IMR-90 (cell line): Measurements from ENCODE around the gene TRIM13.
A peak's percentile ranks its signal among the peaks of the same experiment; 100 is the strongest.

ENCODE experiments used
- BHLHE40 ChIP-seq: fragments of 150-350 bp; IDR thresholded peaks from 2 replicates; pipeline ENCODE4 v1.6.1; 2016; ENCODE audit warnings: mild to moderate bottlenecking, low read depth, low read length
- CEBPB ChIP-seq: IDR thresholded peaks from 2 replicates; pipeline ENCODE4 v1.6.1; 2012; ENCODE audit warnings: low read depth, low read length, improper control_type of control experiment
- CHD1 ChIP-seq: IDR thresholded peaks from 2 replicates; pipeline ENCODE4 v1.6.1; 2012; ENCODE audit warnings: low read depth, low read length, improper control_type of control experiment
- FOS ChIP-seq: fragments of 150-350 bp; IDR thresholded peaks from 2 replicates; pipeline ENCODE4 v1.6.1; 2016; ENCODE audit warnings: low read depth, low read length
- MAFK ChIP-seq: IDR thresholded peaks from 2 replicates; pipeline ENCODE4 v1.6.1; 2012; ENCODE audit warnings: low read depth, low read length, improper control_type of control experiment
- MAZ ChIP-seq: IDR thresholded peaks from 2 replicates; pipeline ENCODE4 v1.6.1; 2012; ENCODE audit warnings: low read depth, mild to moderate bottlenecking, low read length, improper control_type of control experiment, moderate library complexity, borderline replicate concordance
- MXI1 ChIP-seq: IDR thresholded peaks from 2 replicates; pipeline ENCODE4 v1.6.1; 2012; ENCODE audit warnings: low read depth, mild to moderate bottlenecking, low read length, moderate library complexity, borderline replicate concordance
- POLR2A ChIP-seq: IDR thresholded peaks from 2 replicates; pipeline ENCODE4 v1.6.1; 2012; ENCODE audit warnings: mild to moderate bottlenecking, low read depth, low read length
- RAD21 ChIP-seq: IDR thresholded peaks from 2 replicates; pipeline ENCODE4 v1.6.1; 2012; ENCODE audit warnings: low read length, improper control_type of control experiment
- RCOR1 ChIP-seq: IDR thresholded peaks from 2 replicates; pipeline ENCODE4 v1.6.1; 2012; ENCODE audit warnings: mild to moderate bottlenecking, low read length, improper control_type of control experiment; ENCODE audit not compliant: insufficient replicate concordance
- RFX5 ChIP-seq: IDR thresholded peaks from 2 replicates; pipeline ENCODE4 v1.8.0; 2012; ENCODE audit warnings: low read depth, mild to moderate bottlenecking, low read length, moderate library complexity
- SMC3 ChIP-seq: fragments of 150-350 bp; IDR thresholded peaks from 2 replicates; pipeline ENCODE4 v1.6.1; 2016; ENCODE audit warnings: low read depth, mild to moderate bottlenecking, antibody characterized with exemption, low read length, moderate library complexity
- TF ChIP-seq, protein P1 (sequence below): conservative IDR thresholded peaks from 2 replicates; pipeline ENCODE4 v1.5.1; 2012; ENCODE audit warnings: mild to moderate bottlenecking, low read depth, low read length, improper control_type of control experiment
- TF ChIP-seq, protein P2 (sequence below): fragments of 150-350 bp; IDR thresholded peaks from 2 replicates; pipeline ENCODE4 v1.6.1; 2017; ENCODE audit warnings: mild to moderate bottlenecking, antibody characterized with exemption, low read length, low read depth

DNA sequence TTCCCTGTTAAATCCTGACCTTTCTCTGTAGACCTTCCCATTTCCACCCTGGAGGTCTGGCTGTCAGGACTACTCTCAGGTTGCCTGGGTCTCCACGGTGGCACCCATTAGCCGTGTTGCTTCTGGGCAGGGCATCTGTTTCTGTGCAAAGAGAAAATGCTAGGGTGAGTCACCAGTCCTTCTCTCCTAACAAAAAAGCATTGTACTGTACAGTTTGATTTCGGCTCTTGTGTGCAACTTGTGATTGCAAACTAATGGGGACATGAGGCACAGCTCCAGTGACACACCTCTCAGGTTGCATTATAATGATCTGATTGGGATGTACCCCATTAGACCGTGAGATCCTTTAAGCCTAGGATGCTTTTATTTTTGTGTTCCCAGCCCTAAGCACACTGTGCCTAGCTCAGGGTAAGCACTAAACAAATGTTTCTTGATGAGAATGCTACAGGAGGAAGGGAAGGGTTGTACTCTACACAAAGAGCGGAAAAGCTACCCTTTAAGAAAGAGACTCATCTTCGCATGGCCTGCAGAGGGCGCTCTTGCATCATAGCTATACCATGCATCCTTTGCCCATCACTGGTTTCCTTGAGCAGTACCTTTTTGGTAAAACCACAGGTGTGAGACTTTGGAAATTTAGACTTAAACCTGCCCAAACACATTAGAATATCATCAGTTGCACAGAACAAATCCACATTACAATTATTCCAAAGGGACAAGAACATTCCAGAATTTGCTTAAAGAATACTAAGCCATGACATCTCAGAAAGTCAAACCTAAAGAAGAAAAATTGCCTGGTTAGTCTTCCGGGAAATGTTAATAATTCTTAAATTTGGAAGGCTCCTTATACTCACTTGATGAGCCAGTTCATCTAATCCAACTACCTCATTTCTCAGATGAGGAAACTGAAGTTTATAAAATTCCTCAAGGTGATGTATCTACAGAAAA, 20.3 kb upstream of the TRIM13 start:
- TF ChIP-seq, protein P1, sequence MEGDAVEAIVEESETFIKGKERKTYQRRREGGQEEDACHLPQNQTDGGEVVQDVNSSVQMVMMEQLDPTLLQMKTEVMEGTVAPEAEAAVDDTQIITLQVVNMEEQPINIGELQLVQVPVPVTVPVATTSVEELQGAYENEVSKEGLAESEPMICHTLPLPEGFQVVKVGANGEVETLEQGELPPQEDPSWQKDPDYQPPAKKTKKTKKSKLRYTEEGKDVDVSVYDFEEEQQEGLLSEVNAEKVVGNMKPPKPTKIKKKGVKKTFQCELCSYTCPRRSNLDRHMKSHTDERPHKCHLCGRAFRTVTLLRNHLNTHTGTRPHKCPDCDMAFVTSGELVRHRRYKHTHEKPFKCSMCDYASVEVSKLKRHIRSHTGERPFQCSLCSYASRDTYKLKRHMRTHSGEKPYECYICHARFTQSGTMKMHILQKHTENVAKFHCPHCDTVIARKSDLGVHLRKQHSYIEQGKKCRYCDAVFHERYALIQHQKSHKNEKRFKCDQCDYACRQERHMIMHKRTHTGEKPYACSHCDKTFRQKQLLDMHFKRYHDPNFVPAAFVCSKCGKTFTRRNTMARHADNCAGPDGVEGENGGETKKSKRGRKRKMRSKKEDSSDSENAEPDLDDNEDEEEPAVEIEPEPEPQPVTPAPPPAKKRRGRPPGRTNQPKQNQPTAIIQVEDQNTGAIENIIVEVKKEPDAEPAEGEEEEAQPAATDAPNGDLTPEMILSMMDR: peak; percentile 86
- TF ChIP-seq POLR2A (no peak), BHLHE40 (no peak), RCOR1 (no peak), CEBPB (peak; percentile 81), RAD21 (peak; percentile 94), SMC3 (peak; percentile 85), MXI1 (no peak), RFX5 (no peak), MAFK (no peak), FOS (no peak), CHD1 (no peak), MAZ (no peak)
- TF ChIP-seq, protein P2, sequence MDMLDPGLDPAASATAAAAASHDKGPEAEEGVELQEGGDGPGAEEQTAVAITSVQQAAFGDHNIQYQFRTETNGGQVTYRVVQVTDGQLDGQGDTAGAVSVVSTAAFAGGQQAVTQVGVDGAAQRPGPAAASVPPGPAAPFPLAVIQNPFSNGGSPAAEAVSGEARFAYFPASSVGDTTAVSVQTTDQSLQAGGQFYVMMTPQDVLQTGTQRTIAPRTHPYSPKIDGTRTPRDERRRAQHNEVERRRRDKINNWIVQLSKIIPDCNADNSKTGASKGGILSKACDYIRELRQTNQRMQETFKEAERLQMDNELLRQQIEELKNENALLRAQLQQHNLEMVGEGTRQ: no peak
